Keratinocyte (primary cell): ENCODE measurements around the gene PSD4.

ENCODE experiments used
- CTCF ChIP-seq, 3 experiments: IDR thresholded peaks in 1 of 3; conservative IDR thresholded peaks in 1 of 3; optimal IDR thresholded peaks in 1 of 3; 2 replicates in 2 of 3; 3 replicates in 1 of 3; pipeline versions ENCODE3 to v1.5.1; 2011; ENCODE audit warnings: low read length in 3 of 3, mild to moderate bottlenecking in 3 of 3, moderate library complexity in 2 of 3, control low read depth in 1 of 3, inconsistent platforms in 1 of 3; ENCODE audit not compliant: insufficient read depth in 2 of 3; ENCODE audit errors: extremely low read depth in 1 of 3
- EZH2 ChIP-seq: IDR thresholded peaks from one replicate; pipeline ENCODE4 v1.6.1; 2012; ENCODE audit warnings: inconsistent platforms, mild to moderate bottlenecking, low read length, moderate library complexity

GRCh38 chr2:113192459-113193100 is 18.8 kb downstream of the PSD4 start:
- TF ChIP-seq CTCF (optimal IDR thresholded peaks at IDR 0.05 in 1 of 3, IDR thresholded peaks at IDR 0.05 in 1 of 3, conservative IDR thresholded peaks at IDR 0.05 in 1 of 3; ENCODE audit: extremely low read depth in 1 of 3, insufficient read depth in 2 of 3, low read length in 3 of 3) (peak; percentile 8 to 62 (median 29)), EZH2 (no peak)
